Kidney tubule cell (primary cell): ENCODE data around the gene SLC22A23.

Experiments used
- DNase-seq: peaks from one replicate; pipeline ENCODE4 v3.0.0-alpha.2; 2018; ENCODE audit warnings: low spot score

Gene SLC22A23

DNA sequence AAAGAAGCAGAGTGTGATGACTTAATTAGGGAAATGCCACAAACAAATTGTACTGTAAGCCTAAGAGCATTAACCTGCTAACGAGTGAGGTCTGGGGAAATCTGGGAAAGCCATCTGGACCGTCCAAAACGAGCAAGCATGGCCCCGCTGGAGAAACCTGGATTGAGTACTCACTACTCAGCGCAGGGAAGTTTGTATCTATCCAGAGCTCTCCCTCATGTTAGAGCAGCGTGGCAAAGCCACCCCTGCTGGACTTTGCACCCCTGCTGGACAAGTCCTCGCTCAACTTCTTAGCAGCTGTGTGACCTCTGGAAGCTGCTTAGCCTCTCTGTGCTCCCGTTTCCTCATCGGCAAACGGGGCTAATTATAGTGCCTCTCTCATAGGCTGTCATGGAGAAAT is 160.8 kb downstream of the SLC22A23 start:
- DNase-seq, result no peak

DNA sequence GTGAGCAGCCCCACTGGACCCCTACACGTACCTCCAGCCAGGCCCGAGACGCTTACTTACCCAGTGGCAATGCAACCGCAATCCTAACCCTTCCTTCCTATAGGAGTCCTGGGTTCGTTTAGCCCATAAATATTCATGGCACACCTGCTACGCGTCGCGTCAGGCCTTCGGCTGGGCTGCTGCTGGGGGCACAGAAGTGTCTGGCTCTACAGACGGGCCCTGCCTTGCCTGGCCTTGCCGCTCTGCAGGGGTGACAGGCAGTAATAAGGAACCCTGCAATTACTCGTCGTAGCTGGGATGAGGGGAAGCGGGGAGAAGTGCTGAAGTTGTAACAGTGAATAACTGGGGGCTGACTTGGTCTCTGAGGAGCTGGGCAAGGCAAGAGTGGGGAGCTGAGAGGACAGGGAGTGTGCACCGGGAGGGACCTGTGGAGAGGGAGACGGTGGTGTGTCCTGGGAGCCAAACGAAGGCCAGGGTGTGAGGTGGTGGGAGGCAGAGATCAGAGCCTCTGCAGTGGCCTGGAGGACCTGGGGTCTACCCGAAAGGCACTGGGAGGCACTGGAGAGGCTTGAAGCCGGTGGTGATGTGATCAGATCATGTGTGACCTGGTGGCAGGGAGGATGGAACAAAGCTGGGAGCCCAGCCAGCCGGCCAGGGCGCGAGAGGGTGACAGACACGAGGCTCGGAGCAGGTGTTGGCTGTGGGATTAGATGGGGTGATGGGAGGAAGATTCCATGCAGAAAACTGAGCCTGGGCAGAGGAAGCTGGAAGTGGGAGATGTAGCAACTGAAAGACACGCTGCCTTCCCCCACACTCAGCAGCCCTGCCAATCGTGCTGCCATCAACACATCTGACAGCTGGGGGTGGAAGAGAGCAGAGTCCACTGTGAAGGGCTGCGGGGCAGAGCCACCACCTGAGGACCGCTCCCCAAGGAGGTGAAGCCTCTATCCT is 161.7 kb downstream of the SLC22A23 start:
- DNase-seq, result peak; percentile 13

DNA sequence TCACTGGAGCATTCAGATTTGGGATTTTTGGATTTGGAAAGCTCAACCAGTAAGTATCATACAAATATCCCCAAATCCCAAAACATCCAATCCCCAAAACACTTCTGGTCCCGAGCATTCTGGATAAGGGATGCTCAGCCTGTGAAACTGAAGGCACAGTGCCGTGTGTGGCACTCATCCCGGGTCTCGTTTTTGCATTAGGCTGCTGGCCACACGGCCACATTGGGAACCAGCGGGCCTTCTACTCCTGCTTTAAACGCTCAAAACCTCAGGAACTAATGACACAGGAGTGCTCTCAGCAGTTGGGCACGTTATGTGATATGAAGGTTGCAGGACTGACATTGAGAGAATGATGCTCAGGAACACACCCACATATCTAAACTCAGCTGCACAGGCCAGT is 162.5 kb downstream of the SLC22A23 start:
- no peak for DNase-seq

DNA sequence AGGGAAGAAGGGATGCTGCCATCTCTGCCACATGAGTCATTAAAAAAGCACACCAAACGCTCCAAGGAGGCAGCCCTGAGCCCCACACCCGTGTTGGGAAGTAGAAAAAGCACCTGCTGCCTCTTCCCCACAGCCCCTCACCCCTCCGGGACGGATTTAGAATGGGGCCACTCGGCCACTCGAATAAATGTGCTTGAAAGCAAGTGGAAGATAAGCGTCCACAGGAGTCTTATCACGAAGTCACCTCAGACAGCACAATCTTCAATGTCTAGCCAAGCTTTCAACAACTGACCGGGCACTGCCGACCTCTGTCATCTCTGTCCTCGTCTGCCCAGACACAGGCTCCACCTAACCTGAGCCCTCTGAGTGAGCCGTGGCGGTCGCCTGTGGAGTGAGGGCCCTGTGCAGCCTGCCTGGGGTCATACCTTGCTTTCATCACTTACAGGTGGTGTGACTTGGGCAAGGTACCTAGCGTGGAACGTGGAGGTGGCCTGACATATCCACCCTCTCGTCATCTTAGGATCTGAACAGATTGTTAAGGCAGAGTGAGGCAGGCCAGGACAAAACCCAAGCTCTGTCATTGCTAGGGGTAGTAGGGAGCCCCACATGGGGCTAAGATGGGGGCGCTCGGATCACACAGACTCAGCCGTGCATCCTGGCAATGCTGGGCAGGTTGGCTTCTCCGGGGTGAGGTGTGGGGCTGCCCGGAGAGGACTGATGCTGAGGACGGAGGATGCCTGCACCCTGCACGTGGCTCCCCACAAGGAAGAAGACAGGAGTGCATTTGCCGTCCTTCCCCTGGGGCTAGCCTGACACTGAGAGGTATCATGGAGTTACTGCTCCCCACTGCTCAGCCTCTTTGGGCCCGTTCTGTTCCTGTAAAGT is 163.3 kb downstream of the SLC22A23 start:
- no peak for DNase-seq

GRCh38 chr6:3292431-3293197 is 164.2 kb downstream of the SLC22A23 start:
- DNase-seq, result no peak

- DNase-seq, result no peak
Observed at GRCh38 chr6:3291987-3292386, 164.9 kb downstream of the SLC22A23 start.

DNA sequence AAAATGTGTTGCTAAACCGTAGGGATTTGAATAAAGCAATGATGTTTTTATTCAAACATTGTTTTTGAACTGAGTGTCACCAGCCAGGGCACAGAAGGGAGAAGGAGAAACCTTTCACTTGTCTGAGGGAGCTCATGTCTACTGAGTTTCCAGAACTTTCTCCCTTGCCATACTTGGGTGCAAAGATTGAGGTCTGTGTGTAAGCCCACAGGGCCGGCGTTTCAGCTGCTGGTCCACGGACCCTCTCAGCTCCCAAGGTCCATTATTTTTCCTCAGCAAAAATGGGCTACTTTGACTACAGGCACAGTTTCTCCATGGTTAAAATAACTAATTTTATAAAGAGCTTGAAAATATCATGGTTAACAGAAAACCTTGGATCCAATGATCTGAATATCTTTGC is 165.5 kb downstream of the SLC22A23 start:
- no peak for DNase-seq

DNA sequence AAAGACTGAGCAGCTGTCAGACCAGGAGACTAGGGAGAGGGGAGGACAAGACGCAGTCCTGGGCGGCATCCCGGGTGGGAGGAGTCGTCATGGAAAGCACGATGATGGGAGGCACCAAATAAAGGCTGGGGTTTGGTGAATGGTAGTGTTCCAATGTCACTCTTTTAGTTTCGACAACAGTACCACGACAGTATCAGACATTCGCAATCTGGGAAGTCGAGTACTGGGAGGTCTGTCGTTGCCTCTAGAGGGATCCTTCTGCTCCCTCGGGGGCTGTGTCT is 166.0 kb downstream of the SLC22A23 start:
- DNase-seq, result no peak

DNA sequence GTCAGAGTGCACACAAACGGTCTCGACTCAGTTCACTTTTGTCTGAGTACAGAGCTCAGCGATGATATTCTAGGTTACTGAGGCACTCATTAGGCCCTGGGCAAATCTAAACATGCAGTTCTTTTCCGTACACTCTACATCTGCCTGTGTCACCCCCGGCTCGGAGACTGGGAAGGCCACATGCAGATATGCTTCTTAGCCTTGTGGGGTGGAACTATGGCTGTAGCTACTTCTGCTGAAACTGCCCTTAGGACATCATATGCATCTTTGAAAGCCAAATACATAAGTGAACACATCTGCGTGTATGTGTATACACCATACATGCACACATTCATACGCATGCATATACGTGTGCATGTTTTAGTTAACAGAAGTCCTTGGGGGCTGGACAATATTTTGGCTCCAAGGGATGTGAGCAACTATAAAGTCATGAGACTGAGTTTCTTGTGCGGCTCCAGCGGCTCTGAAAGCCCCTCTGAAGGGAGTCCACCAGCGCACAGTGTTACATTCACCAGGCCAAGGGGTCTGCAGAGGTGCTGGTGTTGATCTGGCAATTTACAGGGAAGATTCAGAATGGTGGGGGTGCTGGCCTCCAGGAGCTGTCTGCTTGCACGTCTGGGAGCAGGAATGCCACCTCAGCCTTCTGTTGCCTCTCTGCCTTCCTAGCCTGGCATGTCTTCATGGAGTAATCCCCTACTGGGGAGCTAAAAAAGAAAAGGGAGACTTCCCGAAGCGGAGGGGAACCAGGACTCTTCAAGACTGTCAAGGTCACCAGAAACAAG is 166.5 kb downstream of the SLC22A23 start:
- no peak for DNase-seq

- no peak for DNase-seq
Observed at GRCh38 chr6:3289664-3290055, 167.2 kb downstream of the SLC22A23 start.

GRCh38 chr6:3288711-3289663 is 167.9 kb downstream of the SLC22A23 start:
- DNase-seq, result no peak

- DNase-seq, result no peak
Observed at GRCh38 chr6:3287976-3288707, 168.7 kb downstream of the SLC22A23 start.

- DNase-seq, result no peak
Observed at GRCh38 chr6:3287308-3287707, 169.5 kb downstream of the SLC22A23 start.

- DNase-seq, result no peak
Observed at GRCh38 chr6:3286641-3287171, 170.1 kb downstream of the SLC22A23 start.

GRCh38 chr6:3285732-3286131 is 171.1 kb downstream of the SLC22A23 start:
- DNase-seq, result no peak

DNA sequence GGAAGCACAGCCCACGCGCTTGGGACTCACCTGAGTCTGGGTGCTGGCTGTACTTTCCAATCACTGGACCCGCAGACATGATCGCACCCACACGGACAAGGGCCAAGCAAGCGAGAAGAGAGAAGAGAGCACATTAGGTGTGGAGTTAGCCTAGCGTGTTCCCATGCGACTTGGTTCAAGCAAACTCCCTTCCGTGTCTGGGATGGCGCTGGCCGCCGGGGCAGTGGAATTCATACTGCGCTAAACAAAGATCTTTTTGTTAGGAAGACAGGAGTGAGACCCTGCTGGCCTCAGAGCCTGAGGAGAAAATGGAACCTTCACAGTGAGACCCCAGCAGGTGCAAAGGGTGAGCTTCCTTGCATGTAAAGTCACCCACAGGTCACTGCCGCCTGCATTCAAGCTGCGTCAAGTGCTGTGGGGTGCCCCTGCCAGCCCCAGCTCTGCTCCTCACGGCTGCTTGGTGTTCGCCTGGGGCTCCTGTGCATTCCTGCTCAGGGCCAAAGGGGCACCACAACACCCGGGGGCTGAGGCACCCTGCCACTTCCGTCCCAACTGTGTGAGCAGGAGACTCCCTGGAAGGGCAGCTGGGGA is 171.7 kb downstream of the SLC22A23 start:
- no peak for DNase-seq

DNA sequence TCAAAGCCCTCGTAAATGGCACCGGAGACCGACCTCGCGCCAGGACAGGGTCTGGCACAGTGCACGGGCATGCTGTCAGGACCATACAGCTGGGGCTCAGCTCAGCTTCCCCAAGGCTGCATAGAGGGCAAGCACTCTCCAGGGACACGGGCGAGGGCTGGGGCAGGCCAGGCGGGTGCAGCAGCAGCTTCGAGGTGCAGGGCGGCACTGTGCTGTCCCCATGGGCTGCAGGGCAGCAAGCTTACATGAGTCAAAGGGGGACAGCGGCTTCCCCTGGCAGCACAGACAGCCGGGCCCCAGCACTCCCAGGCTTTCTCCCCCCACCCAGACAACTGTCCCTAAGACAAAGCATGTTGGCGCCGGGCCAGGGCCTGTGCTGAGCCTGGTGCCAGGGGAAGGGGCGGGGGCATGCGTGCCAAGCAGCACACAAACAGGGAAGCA is 172.4 kb downstream of the SLC22A23 start:
- DNase-seq, result no peak

DNA sequence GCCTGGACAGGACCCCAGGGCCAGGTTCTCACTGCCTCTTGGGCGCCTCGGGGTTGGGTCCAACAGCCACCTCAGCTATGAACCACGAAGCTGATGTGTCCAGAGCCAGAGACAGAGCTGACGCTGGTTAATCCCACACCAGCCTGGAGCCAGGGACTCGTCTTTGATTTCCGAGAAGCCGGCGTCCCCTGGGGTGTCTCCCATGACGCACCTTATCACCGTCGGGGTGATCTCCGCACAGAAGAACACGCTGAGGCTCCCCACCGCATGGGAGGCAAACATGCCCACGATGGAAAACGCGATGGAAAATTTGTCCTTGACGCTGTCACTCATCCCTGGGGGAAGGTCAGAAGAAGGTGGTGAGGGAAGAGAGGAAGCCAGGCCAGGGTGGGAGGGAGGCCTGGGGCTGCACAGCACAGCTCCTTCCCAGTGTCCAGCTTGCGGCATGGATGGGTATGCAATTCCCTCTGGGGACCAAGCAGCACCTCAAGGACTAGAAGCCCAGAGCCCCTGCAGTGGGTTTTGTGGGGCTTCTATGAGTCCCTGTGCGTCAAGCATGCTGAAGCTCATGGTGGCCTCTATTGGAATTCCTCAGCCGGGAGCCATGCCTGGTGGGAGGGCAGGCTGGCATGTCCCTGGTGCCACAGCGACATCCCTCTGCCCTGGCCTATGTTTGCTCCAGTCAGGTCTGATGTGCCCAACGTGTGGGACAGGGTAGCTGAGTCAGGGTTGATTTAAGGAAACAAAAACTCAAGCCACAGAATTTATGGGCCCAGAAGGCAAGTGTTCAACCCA is 173.0 kb downstream of the SLC22A23 start:
- DNase-seq, result no peak
